GM21619 (cell line): ENCODE results near the gene DSCAML1.

ENCODE experiments used
- ATAC-seq: cut with Tn5 transposase; IDR thresholded peaks from one replicate; pipeline ENCODE4 v1.9.1; 2021; ENCODE audit not compliant: unreplicated experiment

Gene DSCAML1

GRCh38 chr11:117439256-117439655 is 357.8 kb downstream of the DSCAML1 start:
- ATAC-seq, result no peak

GRCh38 chr11:117438371-117439000 is 358.5 kb downstream of the DSCAML1 start:
- no peak for ATAC-seq

DNA sequence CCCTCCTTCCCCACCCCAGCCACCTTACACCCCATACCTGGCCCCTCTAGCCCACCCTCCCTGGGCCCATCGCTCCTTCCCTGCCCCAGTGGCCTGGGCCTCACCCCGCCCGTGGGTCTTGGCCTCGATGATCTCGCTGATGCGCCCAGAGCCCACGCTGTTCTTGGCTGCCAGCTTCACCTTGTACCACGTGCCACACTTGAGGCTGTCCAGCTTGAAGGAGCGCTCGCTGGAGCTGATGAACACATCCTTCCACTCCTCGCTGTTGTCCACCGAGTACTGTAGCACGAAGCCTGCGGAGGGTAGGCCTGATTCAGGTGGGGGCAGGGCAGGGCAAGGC is 359.3 kb downstream of the DSCAML1 start:
- no peak for ATAC-seq

GRCh38 chr11:117437041-117437790 is 359.8 kb downstream of the DSCAML1 start:
- no peak for ATAC-seq

- ATAC-seq, result no peak
Measured at GRCh38 chr11:117435326-117435725, 361.7 kb downstream of the DSCAML1 start.

DNA sequence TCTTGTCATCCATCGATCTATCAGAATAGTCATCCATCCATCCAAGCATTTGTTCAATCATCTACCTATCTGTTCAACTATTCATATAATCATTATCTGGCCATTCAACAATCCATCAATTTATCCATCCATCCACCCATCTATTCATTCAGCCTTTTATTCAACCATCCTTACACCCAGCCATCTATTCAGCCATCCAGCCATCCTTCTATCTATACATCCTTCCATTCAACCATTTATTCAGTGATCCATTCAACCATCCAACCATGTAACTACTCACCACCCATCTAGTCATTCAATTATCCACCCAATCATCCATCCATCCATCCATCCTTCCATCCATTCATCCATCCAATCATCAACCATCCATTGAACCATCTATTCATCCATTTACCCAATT is 362.5 kb downstream of the DSCAML1 start:
- ATAC-seq, result no peak

DNA sequence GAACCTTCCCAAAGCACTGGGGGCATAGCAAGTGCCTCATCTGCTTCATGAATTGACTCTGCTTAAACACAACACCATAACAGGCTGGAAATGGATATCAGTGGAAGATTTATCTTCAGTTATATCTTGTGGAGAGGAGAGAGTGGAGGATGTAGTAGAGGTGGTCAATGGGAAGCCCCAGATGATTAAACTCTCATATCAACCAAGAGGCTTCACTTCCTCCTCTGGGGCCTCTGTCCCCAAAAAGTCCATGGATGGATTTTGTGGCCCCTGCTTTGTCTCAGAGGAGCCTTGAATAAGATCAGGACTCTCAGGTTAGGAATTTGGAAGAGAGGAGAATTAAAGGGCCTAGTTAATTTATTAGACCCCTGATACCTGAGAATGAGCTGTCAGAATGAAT is 363.3 kb downstream of the DSCAML1 start:
- ATAC-seq, result no peak

DNA sequence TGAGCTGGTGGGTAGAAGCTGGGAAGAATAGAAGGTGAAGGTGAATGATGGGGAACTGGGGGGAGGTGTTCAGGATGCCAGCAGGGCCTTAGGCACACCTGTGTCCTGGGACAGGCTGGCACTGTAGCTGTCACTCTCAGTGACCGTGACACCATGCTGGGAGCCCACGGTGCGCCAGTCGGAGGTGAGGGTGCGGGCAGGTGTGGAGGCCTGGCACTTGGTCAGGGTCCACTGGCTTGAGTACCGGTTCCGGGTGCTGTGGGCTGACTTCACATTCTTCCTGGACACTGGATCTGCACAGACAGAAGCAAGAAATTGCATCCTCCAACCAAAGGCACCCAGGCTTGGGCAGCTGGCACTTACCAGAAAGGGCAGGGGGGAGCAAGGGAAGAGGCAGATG is 365.6 kb downstream of the DSCAML1 start:
- ATAC-seq, result no peak

GRCh38 chr11:117430293-117430955 is 366.6 kb downstream of the DSCAML1 start:
- no peak for ATAC-seq

DNA sequence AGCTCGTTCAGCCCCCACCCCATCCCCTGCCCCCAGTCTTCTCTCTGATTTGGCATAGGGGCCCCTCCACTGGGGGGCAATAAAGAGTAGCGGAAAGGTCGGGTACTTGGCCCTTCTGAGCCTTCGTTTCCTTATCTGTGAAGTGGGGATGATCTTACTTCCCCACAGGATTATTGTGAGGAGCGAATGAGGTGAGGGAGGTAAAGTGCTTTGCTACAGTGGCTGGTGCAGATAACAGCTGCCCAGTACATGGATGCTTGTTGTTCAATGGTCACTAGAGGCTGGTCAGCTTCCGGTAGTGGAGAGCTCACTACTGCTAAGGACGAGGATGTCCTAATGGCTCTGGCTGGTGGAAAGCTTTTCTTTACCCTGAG is 368.2 kb downstream of the DSCAML1 start:
- no peak for ATAC-seq

GRCh38 chr11:117428186-117428855 is 368.7 kb downstream of the DSCAML1 start:
- no peak for ATAC-seq

DNA sequence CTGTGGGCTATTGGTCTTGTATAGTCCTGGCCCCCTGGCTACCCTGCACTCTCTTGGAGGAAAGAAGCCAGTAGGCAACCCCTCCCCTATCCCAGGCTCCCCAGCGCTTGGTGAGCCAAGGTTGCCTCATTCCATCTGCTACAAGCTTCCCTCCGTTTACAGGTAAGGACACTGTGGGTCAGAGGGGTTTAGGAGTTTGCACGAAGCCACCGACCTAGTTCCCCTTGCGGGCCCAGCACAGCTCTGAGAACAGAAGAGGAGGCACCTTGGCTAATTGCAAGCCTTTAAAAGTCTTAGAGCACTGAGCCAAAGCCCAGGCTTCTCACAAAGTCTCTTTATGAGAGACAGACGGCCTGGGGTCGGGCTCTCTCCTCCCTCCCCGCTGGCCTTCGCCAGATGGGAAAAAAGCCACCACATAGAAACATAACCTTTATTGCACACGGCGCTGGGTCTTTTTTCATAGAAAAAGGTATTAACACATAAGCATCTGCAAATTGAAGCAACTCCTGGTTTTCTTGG is 369.6 kb downstream of the DSCAML1 start:
- ATAC-seq, result no peak

DNA sequence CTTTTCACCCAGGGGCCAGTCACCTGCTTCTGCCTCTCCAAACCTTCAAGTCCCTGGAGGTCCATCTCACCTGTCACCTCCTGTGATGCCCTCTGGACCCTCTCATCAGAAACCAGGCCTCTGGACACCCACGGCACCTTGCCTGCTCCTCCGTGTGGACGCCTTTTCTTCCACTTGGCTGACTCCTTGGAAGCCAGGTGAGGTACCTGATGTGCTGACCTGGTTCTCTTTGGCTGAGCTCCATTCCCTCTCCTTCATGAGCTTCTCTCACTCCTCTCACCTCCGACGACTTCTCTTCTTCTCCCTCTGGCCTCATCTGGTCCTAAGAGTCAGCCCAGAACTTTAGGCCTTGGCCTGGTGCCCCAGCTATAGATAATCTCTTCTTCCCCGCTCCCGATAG is 370.1 kb downstream of the DSCAML1 start:
- no peak for ATAC-seq

- ATAC-seq, result no peak
Measured at GRCh38 chr11:117426297-117426685, 370.7 kb downstream of the DSCAML1 start.

DNA sequence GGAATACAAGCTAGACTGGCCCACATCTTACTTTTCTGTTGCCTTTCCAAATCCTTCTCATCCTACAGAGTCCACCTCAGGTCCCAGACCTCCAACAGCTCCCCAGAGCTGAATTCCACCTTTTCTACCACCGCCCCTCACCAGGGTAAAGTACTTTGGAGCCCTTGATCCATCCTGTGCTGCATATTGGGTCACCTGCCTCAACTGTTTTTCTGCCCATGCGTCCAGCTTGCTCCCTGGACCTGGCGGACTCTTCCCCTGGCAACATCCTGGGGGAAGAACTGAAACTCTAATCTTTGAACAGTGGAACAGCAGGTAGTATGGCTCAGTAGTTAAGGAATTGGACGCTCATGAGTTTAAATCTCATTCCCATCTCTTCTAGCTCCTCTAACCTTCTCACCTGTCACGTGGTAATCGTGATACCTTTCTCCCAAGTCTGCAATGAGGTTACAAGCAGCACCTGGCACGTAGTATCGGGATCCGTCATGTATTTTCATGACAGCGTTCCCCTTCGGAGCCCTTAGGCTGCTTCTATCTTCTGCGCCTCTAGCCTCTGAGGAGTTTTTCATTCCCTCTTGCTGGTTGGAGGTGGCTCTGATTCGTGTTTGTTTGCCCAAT is 371.2 kb downstream of the DSCAML1 start:
- no peak for ATAC-seq

DNA sequence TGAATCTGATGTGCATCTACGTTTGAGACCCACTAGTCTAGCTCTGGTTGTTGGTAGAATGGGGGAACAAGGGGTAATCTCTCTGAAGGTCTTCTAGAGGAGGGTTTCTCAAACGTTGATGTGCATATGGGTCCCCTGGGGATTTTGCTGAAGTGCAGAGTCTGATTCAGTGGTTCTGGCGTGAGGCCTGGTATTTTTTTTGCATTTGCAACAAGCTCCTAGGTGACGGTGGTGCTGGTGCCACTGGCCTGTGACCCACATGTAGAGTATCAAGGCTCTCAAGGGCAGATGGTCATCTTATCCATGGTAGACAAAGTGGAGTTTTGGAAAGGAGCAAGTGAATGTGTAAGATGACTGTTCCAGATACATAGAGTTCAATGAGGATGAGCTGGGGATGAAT is 372.2 kb downstream of the DSCAML1 start:
- ATAC-seq, result no peak

GRCh38 chr11:117423046-117423575 is 373.9 kb downstream of the DSCAML1 start:
- ATAC-seq, result no peak

GRCh38 chr11:117421476-117421875 is 375.5 kb downstream of the DSCAML1 start:
- ATAC-seq, result no peak

GRCh38 chr11:117421041-117421440 is 376.0 kb downstream of the DSCAML1 start:
- no peak for ATAC-seq

DNA sequence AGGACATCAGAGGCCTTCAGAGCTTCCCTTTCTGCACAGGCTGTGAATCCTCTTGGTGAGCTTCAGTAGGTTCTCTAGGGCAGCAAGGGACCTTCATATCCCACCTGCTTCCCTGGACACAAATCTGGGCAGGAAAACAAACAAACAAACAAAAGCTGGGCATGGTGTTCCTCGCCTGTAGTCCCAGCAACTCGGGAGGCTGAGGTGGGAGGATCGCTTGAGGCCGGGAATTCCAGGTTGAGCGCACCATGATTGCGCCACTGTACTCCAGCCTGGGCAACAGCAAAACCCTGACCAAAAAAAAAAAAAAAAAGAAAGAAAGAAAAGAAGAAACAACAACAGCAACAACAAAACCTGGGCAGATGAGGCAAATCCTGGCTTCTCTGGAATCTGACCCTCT is 376.4 kb downstream of the DSCAML1 start:
- no peak for ATAC-seq

DNA sequence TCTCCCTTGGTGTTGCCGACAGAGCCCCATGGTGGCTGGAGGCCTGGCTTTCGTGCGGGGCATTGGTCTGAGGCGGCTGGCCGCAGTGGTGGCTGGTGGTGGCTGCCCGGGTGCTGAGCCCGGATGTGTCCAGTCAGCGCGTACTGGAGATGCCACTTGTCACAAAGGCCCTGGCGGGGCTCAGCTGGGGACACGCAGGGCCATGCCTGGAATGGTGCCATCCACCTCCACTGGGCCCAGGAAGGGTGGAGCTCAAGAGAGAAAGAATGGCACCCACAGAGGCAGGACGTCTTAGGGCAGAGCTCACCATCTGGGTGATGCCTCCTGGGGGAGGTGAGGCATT is 376.9 kb downstream of the DSCAML1 start:
- no peak for ATAC-seq
